ENCODE results near the gene CTSW.

DNA sequence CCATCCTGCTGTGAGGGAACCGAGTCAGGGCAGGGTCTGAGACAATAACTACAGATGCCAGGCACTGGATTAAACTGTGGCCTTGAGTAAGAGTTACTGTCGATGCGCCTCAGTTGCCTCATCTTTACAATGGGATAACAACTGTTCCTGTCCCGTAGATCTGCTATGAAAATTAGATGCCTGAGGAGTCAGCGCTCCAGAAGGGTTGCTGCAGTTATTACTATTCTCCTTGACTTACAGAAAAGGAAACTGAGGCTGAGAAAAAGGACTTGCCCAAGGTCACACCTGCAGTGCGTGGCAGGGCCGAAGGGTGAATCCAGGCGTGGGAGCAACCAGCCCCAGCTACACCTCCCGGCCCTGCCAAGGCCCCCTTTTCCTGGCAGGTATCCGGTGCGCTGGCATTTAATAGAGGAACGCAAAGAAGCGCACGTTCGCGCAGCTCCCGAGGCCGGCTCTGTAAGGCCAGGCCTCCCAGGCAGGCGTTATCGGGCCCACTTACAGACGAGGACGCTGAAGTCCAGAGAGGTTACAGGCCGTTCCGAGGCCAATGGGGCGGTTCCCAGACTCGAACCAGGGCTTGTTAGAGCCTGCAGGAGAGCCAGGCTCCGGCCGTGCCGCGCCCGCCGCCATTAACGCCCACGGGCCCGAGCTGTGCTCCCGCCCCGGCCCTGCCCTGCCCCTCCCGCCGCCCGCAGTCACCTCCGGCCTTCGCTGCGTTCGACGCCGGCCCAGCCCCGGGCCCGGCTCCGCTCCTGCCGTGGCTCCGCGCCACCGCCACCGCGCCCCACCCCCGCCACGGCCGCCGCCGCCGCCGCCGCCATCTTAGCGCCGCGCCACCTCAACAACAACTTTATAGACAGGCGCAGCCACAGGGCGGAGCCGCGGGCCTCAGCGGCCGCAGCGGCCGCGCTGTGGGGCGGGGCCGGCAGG is 38.8 kb downstream of the CTSW start, which contains the start of gene C11orf68:
- TF ChIP-seq CTCF (IDR thresholded peaks at IDR 0.05; ENCODE audit: low read length) (no peak), EZH2 (IDR thresholded peaks at IDR 0.05; ENCODE audit: borderline replicate concordance, low read length) (no peak)

Data from OCI-LY1 (cell line).